ENCODE results near the gene PSMC3IP.
"Not testable (repeated sequence)": the region's sequence is repeated elsewhere in the genome, so short reads cannot be mapped to it uniquely, and the experiment has no call there.

PSMC3IP gene, protein sequence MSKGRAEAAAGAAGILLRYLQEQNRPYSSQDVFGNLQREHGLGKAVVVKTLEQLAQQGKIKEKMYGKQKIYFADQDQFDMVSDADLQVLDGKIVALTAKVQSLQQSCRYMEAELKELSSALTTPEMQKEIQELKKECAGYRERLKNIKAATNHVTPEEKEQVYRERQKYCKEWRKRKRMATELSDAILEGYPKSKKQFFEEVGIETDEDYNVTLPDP

DNA sequence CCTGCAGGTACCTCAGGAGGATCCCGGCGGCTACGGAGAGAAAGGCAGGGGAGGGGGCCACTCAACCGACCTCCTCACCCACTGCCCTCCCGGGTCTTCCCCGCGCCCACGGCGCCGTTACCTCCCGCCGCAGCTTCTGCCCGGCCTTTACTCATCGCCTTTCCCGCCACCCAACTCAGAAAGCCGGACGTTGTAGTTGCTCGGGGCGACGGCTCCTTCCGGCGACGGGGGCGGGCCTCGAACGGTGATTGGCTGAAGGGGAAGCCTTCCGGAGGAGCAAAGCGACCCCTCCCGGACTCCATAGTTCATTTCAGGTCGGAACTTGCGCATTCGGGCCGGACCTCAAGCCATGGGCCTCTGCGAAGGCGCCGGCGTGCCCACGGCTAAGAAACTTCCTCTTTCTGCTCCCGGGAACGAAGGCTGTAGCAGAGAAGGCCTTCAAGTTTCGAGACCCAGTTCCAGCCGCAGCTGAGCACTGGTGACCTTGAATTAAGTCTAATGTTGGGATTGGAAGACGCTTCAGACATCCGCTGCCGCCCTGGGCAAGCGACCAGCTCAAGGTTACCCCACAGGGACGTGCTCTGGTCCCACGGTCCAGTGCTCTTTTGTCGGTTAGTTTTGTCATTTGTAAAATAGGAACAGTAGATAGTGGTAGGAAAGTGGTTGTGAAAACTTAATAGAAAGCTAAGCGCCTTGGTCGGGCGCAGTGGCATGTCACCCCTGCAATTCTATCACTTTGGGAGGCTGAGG lies at the start of gene PSMC3IP:
Gene PSMC3IP, minus strand, starts transcription at position 198 of the 750 bp plus-strand sequence. Its CDS starts 43 bp downstream, at position 155.
- FAIRE-seq, result peak; percentile 72

DNA sequence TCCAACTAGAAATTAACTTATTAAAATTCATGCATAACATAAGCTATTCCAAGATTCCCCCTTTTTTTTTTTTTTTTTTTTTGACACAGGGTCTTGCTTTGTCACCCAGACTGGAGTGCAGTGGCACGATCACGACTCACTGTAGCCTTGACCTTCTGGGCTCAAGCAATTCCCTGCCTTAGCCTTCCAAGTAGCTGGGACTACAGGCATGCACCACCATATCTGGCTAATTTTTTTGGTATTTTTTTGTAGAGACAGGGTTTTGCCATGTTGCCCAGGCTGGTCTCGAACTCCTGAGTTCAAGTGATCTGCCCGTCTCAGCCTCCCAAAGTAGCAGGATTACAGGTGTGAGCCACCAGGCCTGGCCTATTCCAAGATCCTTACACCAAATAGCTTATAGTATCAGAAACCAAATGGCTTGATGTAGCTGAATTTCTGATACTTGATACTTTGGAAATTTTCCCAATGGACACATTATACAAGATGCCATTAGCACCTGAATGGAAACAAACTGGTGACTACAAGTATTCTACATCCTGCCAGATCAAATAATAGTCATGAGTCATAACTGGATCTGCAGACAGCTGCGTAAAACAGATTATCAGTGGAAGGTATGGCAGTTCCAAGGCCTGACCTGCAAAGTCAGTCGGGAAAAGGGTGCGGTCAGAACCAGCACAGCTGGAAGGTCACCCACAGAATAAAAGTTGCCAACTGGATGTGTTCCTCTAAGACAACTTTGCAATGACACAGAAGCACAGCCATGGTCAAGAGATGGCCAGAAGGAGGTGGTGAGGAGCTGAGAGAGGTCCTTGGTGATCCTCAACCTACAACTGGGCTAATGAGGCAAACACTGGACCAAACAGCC lies 46.4 kb upstream of the PSMC3IP start:
- FAIRE-seq, result no peak

DNA sequence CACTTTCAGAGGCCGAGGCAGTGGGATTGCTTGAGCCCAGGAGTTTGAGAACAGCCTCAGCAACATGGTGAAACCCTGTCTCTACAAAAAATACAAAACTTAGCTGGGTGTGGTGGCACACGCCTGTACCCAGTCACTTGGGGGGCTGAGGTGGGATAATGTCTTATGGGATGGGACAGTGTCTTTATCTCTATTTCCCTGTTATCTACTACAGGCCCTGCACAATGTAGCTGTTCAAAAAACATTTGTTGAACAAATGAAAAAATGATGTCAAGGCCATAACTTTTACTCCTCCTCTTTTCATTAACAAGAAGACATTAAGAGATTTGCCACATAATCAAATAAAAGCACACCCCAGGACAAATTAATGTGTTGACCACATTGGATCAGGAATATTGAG lies 45.7 kb upstream of the PSMC3IP start:
- no peak for FAIRE-seq

DNA sequence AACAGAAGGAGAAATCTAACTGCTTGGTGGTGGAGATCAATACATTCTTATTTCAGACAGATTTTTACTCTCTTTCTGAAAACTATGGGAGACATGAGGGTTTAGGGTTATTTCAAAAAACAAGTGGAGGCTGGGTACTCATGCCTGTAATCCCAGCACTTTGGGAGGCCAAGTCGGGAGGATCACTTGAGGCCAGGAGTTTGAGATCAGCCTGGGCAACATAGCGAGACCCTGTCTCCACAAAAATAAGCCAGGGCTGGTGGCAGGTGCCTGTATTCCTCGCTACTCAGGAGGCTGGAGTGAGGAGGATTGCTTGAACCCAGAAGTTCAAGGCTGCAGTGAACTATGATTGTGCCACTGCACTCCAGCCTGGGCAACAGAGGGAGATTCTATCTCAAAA lies 44.5 kb upstream of the PSMC3IP start:
- FAIRE-seq, result not testable (repeated sequence)

DNA sequence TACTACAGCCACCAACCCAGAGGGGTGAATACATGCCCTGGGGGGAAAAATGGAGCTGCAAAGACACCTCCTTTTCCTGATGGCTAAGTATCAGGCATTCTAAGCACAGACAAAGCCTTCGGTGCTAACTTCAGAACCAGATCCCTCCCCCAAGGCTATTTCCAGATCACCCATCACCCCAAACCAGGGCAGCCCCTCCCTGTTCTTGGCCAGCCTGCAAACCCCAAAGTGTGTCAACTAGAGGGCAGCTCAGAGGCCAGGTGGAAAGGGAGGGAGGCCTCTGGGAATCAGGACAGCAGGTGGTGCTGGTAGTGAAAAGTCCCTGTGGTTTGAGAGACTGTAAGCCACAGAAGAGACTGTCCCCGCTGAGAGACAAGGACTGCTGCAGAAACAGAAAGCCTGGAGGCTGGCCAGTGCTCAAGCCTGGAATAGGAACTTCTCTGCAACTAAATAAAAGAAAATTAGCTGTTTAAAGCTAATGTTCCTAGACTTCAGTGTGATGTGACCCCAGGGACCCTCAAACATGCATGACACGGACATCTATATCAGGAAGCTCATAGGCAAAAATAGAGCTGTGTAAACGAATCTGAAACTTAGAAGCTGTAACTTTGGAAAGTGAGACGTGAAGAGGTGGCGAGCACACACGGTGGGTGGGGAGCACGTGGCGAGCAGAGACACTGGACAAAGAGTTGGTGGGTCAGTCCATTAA lies 41.1 kb upstream of the PSMC3IP start:
- FAIRE-seq, result no peak

DNA sequence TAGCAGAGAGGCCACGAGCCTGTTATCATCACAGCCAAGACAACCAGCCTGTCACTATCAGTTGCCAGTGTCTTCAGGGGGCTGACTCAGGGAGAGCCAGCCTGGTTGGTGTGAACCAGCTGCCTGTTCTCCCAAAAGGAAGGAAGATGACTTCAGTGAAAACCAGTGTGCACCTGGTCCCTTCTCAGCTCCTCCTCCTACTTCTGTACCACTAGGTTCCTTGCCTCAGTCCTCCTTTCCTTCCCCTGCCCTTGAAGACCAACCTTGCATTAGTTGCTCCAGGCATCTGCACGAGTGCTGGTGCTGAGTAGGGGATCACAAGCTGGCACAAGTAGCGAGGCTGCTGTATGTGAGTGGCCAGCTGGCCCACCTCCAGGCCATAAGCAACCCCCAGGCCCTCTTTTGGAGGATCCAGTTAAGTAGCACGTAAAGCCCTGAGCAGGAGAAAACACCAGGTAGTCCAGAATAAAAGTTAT lies 40.5 kb upstream of the PSMC3IP start:
- no peak for FAIRE-seq

DNA sequence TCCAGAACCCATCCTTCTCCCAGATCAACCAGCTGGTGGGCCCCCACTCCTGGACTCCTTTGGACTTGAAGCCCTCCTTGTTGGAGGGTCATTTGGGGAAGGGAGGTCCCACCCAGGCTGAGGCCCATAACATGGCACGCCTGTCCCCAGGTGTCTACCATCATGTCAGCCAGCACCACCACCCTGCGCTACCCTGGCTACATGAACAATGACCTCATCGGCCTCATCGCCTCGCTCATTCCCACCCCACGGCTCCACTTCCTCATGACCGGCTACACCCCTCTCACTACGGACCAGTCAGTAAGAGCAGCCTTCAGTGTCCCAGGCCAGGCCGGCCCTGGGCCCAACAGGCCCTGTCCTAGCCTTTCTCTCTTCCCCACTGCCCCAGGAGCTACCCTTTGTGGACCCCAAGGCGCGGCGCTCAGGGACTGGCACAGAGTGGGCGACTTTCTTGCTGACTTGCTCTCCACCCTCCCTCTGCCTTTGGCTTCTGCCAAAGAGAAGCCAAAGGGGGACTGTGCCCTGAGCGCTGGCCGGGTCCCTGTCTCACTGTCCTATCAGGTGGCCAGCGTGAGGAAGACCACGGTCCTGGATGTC lies 36.3 kb upstream of the PSMC3IP start:
- no peak for FAIRE-seq

DNA sequence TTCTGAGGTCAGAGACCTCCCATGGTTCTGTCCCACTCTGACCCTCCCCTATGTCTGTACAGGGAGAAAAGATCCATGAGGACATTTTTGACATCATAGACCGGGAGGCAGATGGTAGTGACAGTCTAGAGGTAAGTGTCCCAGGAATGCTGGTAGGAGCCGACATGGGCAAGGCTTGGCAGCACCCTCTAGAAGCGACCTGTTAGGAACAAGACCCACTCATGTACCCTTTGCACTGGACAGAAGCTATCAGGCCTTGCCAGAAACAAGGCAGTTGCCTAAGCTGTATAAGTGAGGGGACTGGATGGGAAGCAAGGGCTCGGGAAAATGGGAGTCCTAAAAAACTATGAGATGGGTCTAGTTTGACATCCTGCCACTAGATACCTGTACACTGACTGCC lies 34.5 kb upstream of the PSMC3IP start:
- FAIRE-seq, result no peak

DNA sequence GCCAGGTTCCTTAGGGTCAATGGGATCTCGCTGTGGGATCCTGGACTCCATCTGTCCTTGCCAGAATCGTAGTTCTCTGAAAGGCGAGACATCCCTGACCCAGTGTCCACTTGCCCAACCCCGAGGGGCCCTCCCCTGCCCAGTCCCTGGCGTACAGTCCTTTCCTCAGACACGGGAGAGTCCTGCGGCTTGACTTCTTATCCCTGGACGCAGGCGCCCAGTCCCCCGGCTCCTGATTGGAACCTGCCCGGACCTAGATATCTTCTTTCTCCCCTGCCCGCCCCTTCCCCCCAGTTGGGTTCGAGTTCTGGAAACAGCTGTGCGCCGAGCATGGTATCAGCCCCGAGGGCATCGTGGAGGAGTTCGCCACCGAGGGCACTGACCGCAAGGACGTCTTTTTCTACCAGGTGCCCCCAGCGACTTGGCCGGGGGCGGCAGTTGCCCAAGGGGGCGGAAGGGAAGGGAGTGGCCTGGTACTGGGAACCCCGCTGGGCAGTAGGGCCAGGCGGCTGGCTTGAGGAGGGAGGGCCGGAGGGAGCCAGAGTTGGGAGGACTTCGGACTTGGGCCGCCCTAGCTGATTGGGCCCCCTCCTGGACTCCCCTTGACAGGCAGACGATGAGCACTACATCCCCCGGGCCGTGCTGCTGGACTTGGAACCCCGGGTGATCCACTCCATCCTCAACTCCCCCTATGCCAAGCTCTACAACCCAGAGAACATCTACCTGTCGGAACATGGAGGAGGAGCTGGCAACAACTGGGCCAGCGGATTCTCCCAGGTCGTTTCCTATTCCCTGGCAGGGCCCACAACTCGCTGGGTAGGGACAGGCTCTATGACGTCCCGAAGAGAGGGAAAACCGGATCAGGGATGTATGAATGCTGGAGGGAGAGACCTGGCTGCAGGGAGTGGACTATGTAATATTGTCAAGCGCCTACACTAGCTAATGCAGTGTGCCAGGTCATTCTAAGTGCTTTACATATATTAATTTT lies 32.6 kb upstream of the PSMC3IP start:
- not testable (repeated sequence) for FAIRE-seq

DNA sequence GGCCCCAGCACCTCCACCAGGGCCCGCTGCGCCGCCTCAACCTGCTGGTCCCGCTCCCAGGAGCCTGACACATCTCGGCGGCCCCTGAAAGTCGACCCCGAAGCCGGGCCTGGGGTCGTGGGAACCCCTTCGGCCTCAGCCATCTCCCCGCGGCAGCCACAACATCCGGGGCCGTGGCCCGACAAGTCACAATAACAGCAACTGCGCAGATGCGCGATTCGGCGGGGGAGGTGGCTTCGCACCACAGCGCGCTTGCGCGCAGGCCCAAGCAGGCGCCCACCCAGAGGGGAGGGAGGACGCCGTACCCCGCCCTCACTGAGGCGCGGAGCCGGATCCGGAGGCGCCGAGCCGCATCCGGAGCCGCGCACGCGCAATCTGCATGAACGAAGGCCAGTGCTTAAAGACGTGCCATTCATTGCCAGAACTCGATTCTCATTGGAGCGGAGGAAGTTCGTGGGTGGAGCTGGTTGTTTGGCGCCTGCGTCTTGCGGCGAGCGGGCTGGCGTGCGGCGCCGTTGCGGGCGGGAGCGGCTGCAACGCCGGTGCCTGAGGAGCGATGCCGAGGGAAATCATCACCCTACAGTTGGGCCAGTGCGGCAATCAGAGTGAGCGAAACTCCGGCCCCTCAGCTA lies 31.8 kb upstream of the PSMC3IP start, which contains the start of the genes RETREG3 and TUBG1:
Gene RETREG3, minus strand, starts transcription at position 193 of the 632 bp plus-strand sequence. Its CDS starts 50 bp downstream, at position 143.
Gene TUBG1, plus strand, starts transcription at position 502 of the 632 bp plus-strand sequence. Its CDS starts 55 bp downstream, at position 557.
- FAIRE-seq, result peak; percentile 83

DNA sequence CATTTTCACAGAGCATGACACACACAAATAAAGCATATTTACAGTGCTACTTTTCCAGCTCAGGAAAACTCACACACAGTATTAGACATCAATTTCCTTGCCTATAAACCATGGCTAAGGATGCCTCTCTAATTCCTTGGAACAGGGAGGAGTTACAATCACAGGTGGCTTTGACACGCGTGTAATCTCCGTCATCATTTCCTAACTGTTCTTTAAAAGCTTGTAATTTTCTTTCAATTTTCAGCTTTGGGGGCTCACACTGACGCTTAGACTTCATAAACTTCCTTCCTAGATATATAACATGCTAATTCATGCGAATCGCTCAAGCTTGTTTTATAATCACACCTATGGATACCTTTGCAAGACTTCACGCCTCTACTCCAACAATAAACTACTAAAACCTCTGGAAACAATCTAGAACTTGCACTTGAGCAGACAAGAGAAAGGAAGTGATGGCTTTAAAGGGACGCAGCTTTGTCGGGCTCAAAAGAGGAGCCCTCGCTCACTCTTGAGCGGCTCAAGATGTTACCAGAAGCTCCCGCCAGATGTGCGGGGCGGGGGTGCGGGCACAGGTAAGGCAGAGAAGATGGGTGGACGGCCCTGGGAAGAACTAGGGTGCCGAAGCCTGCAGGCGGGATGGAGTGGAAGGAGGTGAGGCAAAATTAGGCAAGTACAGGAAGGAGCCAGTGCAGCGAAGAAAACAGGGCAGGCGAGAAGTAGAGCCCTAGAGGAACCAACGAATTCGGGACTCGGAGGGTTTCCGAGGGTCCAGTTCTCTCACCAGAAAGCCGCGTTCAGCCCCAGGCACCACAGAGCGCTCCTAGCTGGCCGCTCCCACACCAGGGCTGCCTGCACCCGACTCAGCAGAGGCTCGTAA lies 31.0 kb upstream of the PSMC3IP start:
- FAIRE-seq, result no peak

DNA sequence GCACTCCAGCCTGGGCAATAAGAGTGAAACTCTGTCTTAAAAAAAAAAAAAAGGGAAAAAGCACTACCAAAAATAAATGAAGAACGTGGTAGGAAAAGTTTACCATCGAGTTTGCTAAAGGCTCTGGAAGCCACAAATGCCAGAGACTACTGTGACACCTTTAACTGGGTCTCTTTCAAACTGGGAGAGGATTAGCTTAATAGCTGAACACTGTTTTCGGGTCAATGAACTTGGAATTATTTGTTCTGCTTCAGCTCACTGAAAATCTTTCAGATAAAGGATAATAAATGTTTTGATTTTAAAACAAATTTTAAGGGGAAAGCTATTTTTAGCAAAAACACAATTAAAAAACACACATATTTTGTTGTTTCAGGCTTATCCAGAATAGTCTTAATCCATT lies 30.2 kb upstream of the PSMC3IP start:
- no peak for FAIRE-seq

DNA sequence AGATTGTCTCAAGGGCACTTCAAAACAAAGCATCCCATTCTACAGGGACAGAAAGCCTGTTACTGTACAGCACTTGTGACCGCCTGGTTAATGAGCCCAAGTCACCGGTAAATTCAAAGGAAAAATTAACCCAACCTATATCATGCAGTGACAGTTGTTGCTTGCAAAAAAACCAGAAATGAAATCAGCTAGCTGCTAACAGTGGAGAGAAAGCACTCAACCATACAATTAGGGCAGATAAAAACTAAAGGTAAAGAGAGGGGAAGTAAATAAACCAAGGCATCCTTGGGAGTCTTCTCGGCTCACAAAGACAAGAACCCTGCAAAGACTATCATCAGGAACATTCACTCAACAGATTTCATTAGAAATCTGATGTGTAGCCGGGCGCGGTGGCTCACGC lies 25.8 kb upstream of the PSMC3IP start:
- no peak for FAIRE-seq

DNA sequence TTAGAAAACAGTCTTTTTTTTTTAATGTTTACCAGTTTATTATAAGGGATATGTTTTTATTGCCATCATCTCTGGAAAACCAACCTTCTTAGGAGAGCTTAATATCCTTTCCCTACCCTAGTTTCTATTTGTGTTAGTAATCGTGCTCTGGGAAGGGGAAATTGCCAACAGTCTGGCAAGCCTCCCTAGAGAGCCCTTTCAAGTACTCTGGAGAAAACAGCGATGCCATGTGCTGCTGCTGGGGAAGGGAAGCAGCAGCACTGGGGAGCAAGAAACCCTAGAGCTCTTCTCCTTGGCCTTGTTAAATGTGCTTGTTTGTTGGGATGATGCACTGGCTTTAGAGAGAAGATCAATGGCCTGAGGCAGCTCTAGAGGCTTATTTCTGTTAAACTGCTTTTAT lies 21.4 kb upstream of the PSMC3IP start:
- FAIRE-seq, result no peak

DNA sequence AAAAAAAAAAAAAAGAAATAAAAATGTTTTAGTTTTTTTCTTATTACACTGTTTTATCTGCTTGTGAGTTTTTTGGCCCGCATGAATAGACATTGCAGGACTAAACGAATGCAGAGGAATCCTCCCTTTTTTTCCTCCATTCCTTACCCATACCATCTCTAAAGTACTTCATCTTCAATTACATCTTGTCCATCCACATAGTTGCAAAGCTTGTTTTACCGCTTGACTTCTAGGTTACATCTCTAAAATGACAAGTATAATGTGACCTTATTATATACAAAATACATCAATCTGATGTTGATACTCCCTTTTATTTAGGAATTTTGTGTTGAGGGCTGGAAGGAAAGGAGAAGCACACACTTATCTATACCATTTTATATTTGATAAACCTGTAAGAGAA lies 18.9 kb upstream of the PSMC3IP start:
- no peak for FAIRE-seq

DNA sequence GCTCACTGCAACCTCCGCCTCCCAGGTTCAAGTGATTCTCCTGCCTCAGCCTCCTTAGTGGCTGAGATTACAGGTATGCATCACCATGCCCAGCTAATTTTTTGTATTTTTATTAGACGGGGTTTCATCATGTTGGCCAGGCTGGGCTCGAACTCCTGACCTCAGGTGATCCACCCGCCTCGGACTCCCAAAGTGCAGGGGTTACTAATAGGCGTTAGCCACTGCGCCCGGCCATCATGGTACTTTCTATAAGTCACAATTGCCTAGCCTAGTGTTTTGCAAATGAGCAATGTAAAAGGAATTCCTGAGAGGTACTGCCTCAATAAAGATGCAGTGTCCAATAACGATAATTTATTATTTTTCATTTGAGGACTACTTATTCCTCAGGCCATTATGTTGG lies 13.9 kb upstream of the PSMC3IP start:
- no peak for FAIRE-seq

DNA sequence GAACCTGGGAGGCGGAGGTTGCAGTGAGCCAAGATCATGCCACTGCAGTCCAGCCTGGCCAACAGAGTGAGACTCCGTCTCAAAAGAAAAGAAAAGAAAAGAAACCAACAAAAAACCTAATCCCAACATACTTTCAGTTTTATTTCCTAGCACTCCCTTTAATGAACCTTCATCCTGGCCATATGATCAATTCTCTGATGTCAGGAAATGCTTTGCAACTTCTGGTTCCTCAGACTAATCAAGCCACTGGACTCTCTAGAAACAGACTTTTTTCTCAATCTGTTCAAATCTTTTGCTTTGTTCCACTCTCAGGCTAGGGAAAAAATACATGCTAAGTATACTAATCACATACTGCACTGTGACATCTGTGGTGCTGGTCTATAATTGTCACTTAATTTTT lies 13.4 kb upstream of the PSMC3IP start:
- FAIRE-seq, result no peak

DNA sequence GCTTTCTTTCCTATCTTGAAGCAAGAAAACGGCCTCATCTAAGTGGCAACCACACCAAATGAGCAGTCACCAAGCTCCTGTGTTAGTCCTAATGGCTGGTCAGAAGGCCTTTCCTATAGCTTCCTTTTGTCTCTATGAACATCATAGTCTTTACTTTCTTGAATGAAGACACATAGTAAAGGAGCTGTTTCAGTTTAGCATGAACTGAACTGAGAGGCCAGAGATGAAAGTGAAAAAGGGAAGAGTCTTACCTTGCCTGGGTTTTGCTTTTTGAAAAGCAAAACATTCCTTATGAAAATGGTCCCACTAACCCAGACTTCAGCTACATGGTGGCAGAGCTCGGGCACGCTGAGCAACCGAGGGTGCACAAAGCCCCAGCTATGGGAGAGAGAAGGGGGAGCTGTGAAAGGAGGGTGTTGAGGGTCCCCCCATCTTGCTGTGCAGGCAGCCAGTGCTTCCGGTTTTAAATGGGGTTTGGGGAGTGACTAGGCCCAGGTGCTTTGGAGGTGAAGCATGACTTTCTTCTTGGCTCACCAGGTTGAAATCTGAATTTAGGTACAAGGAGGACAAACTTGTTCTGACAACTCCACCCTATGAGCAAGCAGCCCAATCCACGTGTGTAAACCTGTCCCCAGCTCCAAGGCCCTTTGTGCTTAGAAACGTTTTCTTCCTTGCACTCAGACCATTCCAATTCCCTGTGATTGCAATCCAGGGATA lies 9.1 kb upstream of the PSMC3IP start:
- no peak for FAIRE-seq

All from endometrium (tissue), 2 donors.